PC-9 (cell line): Measurements from ENCODE around the gene C1orf146. TPM values are rescaled to one million over a fixed set of nuclear protein-coding genes. Genes with fewer than 3 reads are reported as not detected.

Experiments used
- BruUV-seq: library from RNA; stranded (reverse); fragments of 400-500 nt; replicated peaks from 2 replicates; lab custom pipeline; 2021; lab: Mats Ljungman, UMichigan
- CTCF ChIA-PET: fragments of 300-600 bp; sonication (Branson Sonifier 250); formaldehyde crosslinking; loops from one replicate; lab custom pipeline; 2022; ENCODE audit warnings: antibody characterized with exemption; lab: Charles Lee
- POLR2A ChIA-PET: fragments of 300-600 bp; sonication (Branson Sonifier 250); formaldehyde crosslinking; loops from one replicate; lab custom pipeline; 2022; ENCODE audit warnings: antibody characterized with exemption; ENCODE audit not compliant: unreplicated experiment; lab: Charles Lee
- DNase-seq, 2 experiments: peaks; one replicate each; pipeline versions ENCODE4 v3.0.0 to v3.0.0-alpha.2; 2015 to 2022; ENCODE audit warnings: mixed read lengths in 1 of 2
- H2AFZ ChIP-seq: fragments of 200-600 bp; sonication (generic); 2 replicates; pipeline ENCODE4 v1.8.1; 2017; ENCODE audit warnings: antibody characterized with exemption
- H3F3A ChIP-seq: fragments of 200-600 bp; sonication (generic); 2 replicates; pipeline ENCODE4 v1.8.1; 2017; ENCODE audit warnings: antibody characterized with exemption, mild to moderate bottlenecking, low read depth; ENCODE audit not compliant: insufficient read depth
- H3K27ac ChIP-seq: fragments of 200-600 bp; sonication (generic); 2 replicates; pipeline ENCODE4 v1.6.1; 2016; ENCODE audit warnings: mixed run types
- H3K27me3 ChIP-seq: fragments of 200-600 bp; sonication (generic); 2 replicates; pipeline ENCODE4 v1.6.1; 2016; ENCODE audit warnings: low read depth, mixed run types; ENCODE audit not compliant: insufficient read depth
- H3K36me3 ChIP-seq: fragments of 200-600 bp; sonication (generic); 2 replicates; pipeline ENCODE4 v1.6.1; 2016; ENCODE audit warnings: low read depth, mixed run types
- H3K4me1 ChIP-seq: fragments of 200-600 bp; sonication (generic); replicated peaks from 2 replicates; pipeline ENCODE4 v1.6.1; 2016; ENCODE audit warnings: mixed run types; ENCODE audit not compliant: insufficient read depth
- H3K4me2 ChIP-seq: fragments of 200-600 bp; sonication (generic); 2 replicates; pipeline ENCODE4 v1.6.1; 2017; ENCODE audit warnings: mixed run types
- H3K4me3 ChIP-seq: fragments of 200-600 bp; sonication (generic); 2 replicates; pipeline ENCODE4 v1.6.1; 2016; ENCODE audit warnings: mixed run types
- H3K79me2 ChIP-seq: fragments of 200-600 bp; sonication (generic); 2 replicates; pipeline ENCODE4 v1.6.1; 2017; ENCODE audit warnings: low read depth, mixed run types
- H3K9me2 ChIP-seq: fragments of 200-600 bp; sonication (generic); 2 replicates; pipeline ENCODE4 v1.8.1; 2017; ENCODE audit warnings: mild to moderate bottlenecking; ENCODE audit not compliant: insufficient read depth
- H3K9me3 ChIP-seq: fragments of 200-600 bp; sonication (generic); 2 replicates; pipeline ENCODE4 v1.8.1; 2016; ENCODE audit warnings: low read depth; ENCODE audit not compliant: insufficient read depth
- H4K20me1 ChIP-seq: fragments of 200-600 bp; sonication (generic); 2 replicates; pipeline ENCODE4 v1.8.1; 2017; ENCODE audit not compliant: insufficient read depth
- EZH2 ChIP-seq: fragments of 200-600 bp; sonication (generic); IDR thresholded peaks from 2 replicates; pipeline ENCODE4 v1.8.0; 2017; ENCODE audit warnings: antibody characterized with exemption, low read depth
- intact Hi-C: fragments of 100-400 bp; cut with micrococcal nuclease; formaldehyde crosslinking; loops from one replicate; pipeline ENCODE4 v1.10.0; 2022; ENCODE audit not compliant: unreplicated experiment
- total RNA-seq: library from RNA; stranded (reverse); gene quantifications from 2 replicates; pipeline ENCODE4 v1.2.3, GENCODE V29; 2021
- TF ChIP-seq, protein P1 (sequence below): fragments of 200-600 bp; sonication (generic); conservative IDR thresholded peaks from 2 replicates; pipeline ENCODE4 v1.6.1; 2017; ENCODE audit warnings: mixed run types, antibody characterized with exemption, mild to moderate bottlenecking, moderate library complexity

C1orf146 gene
- total RNA-seq, 1 experiment from 2014 or later: not detected

DNA sequence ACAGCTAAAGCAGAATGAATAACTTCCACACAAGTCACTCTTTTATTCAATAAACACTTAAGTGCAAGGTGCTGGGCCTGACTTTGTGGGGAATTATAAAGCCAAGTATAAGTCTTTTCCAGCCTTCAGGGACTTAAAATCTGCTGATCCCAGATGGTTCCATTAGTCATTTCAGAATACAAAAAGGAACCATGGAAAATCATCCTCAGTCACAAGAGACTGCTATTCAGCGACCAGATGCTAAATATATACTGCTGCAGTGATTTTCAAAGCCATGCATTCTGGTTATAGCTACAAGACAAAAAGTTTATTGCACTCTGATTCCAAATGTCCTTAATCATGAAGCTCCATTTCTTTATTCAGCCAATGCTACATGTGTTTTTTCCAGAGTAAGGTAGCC lies 55.3 kb downstream of the C1orf146 start:
- TF ChIP-seq, protein P1, sequence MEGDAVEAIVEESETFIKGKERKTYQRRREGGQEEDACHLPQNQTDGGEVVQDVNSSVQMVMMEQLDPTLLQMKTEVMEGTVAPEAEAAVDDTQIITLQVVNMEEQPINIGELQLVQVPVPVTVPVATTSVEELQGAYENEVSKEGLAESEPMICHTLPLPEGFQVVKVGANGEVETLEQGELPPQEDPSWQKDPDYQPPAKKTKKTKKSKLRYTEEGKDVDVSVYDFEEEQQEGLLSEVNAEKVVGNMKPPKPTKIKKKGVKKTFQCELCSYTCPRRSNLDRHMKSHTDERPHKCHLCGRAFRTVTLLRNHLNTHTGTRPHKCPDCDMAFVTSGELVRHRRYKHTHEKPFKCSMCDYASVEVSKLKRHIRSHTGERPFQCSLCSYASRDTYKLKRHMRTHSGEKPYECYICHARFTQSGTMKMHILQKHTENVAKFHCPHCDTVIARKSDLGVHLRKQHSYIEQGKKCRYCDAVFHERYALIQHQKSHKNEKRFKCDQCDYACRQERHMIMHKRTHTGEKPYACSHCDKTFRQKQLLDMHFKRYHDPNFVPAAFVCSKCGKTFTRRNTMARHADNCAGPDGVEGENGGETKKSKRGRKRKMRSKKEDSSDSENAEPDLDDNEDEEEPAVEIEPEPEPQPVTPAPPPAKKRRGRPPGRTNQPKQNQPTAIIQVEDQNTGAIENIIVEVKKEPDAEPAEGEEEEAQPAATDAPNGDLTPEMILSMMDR: no peak
- no peak for TF ChIP-seq EZH2
- BruUV-seq: no TSS peak
- H3K36me3 ChIP-seq: 0 out of 2 replicates have a peak, but pooled peaks cover 2% of the 10 kb centered on the region
- no peak overlapping the region for H3K4me3 ChIP-seq
- no peaks in the 10 kb centered on the region for H3K9me3 ChIP-seq
- no peaks in the 10 kb centered on the region for H3K79me2 ChIP-seq
- CTCF ChIA-PET: no interaction called here
- H3K27ac ChIP-seq: no peak overlapping the region
- no peak overlapping the region for H3K4me2 ChIP-seq
- POLR2A ChIA-PET: no interaction called here
- DNase-seq: peak in 1 of 2 experiments; percentile 26
- no peak overlapping the region for H2AFZ ChIP-seq
- H3K4me1 ChIP-seq: no peaks in the 10 kb centered on the region
- no peaks in the 10 kb centered on the region for H3F3A ChIP-seq
- no peaks in the 10 kb centered on the region for H3K9me2 ChIP-seq
- H3K27me3 ChIP-seq: no peaks in the 10 kb centered on the region
- H4K20me1 ChIP-seq: no peaks in the 10 kb centered on the region
- intact Hi-C loops: no loop called here

DNA sequence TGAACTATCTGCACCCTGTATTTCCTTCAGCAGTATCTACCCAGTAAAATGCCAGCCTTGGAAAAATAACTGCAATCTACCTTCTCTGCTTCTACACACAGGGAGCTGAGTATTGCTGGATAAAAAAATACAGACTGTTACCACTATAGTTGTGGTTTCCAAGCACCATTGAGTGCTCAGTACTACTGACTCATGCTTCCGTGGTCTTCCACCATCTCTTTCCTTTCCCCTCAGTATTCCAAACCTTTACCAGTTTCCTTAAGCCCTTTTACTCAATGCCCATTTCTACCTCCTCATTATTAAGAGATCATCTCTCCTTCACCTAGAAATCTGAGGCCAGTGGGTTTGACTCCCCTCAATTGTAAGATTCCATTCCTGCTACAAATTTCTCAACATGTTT lies 57.2 kb downstream of the C1orf146 start:
- Histone ChIP-seq H3K27ac (no peak overlapping the region), H2AFZ (no peak overlapping the region), H4K20me1 (no peaks in the 10 kb centered on the region), H3K4me1 (no peaks in the 10 kb centered on the region), H3F3A (no peaks in the 10 kb centered on the region), H3K36me3 (0 out of 2 replicates have a peak, but pooled peaks cover 10% of the 10 kb centered on the region), H3K4me3 (no peak overlapping the region), H3K27me3 (no peaks in the 10 kb centered on the region), H3K9me3 (no peaks in the 10 kb centered on the region), H3K79me2 (no peaks in the 10 kb centered on the region), H3K9me2 (no peaks in the 10 kb centered on the region), H3K4me2 (no peak overlapping the region)
- ChIA-PET POLR2A (no interaction called here), CTCF (no interaction called here)
- intact Hi-C loops: no loop called here
- TF ChIP-seq EZH2: no peak
- TF ChIP-seq, protein P1: no peak
- no peak for DNase-seq
- no TSS peak for BruUV-seq

DNA sequence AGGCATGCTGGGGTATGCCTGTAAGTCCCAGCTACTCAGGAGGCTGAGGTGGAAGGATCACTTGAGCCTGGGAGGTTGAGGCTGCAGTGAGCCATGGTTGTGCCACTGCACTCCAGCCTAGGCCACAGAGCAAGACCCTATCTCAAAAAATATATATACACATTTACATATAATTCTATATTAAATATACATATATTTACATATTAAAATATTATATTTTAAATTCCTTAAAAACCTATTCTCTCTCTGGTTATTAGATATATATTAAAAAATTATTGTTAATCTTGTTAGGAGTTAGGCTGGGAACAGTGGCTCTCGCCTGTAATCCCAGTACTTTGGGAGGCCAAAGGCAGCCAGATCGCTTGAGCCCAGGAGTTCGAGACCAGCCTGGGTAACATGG lies 58.4 kb downstream of the C1orf146 start:
- POLR2A ChIA-PET: no interaction called here
- Histone ChIP-seq H3F3A (no peaks in the 10 kb centered on the region), H2AFZ (no peak overlapping the region), H3K36me3 (0 out of 2 replicates have a peak, but pooled peaks cover 8% of the 10 kb centered on the region), H4K20me1 (no peaks in the 10 kb centered on the region), H3K4me3 (no peak overlapping the region), H3K79me2 (no peaks in the 10 kb centered on the region), H3K4me2 (no peak overlapping the region), H3K27ac (no peak overlapping the region), H3K9me3 (no peaks in the 10 kb centered on the region), H3K9me2 (no peaks in the 10 kb centered on the region), H3K27me3 (no peaks in the 10 kb centered on the region), H3K4me1 (no peaks in the 10 kb centered on the region)
- intact Hi-C loops: no loop called here
- no peak for DNase-seq
- no TSS peak for BruUV-seq
- TF ChIP-seq, protein P1: no peak
- no peak for TF ChIP-seq EZH2
- CTCF ChIA-PET: no interaction called here
